NCI-H69 (cell line): Measurements from ENCODE around the gene SARDH.

ENCODE experiments used
- DNase-seq: peaks from one replicate; lab custom pipeline; 2025; lab: John Stamatoyannopoulos, UW

The SARDH gene

GRCh38 chr9:133715866-133716563 lies 22.1 kb downstream of the SARDH start:
- peak; percentile 65 for DNase-seq

DNA sequence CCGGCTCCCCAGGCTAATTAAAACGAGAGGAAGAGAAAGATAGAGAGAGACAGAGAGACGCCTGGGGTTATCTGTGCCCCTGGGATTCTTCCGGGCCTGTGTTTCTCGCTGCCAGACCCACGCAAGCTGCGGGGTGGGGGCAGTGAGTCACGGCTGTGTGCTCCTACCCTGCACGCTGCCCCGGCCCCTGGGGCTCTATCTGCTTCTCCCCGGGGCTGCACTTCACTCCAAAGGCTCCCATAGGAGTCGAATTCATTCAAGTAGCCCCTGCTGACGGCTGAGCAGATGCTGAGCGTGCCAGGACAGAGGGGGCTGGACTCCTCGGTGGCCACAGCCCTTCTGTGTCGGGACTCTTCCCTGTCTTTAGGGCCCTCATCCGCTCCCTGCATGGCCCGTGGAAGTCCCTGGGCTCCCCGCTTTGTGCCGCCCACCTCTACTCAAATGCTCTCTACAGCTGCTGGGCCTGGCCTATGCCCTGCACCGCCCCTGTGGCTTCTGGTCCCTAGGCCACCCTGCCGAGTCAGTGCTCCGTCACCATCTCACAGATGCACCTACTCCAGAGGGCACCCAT lies 22.8 kb downstream of the SARDH start:
- DNase-seq, result no peak

GRCh38 chr9:133714606-133715294 lies 23.4 kb downstream of the SARDH start:
- DNase-seq, result no peak

DNA sequence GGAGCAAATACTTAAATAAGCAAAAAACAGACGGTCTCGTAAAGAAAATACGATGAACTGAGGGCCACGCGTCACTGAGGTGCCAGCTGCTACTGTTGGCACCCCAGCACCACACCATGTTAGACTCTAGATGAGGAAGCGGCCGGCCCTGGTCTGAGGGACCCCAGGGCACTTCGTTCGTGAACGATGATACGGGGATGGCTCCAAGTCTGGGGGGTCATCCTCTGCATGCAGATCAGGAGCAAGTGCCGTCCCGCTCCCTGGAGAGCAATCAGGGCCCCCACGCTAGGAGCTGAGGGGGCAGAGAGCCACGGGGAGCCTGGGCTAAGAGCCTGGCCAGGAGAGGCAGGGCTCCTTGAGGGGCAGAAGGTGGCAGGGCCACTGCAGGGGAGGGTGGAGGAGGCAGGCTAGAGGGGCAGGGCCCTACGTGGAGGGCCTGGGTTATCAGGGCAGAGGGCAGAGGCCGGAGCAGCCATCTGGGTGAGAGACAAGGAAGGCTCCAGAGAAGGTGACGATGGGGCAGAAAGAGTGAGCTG lies 24.1 kb downstream of the SARDH start:
- DNase-seq, result no peak

DNA sequence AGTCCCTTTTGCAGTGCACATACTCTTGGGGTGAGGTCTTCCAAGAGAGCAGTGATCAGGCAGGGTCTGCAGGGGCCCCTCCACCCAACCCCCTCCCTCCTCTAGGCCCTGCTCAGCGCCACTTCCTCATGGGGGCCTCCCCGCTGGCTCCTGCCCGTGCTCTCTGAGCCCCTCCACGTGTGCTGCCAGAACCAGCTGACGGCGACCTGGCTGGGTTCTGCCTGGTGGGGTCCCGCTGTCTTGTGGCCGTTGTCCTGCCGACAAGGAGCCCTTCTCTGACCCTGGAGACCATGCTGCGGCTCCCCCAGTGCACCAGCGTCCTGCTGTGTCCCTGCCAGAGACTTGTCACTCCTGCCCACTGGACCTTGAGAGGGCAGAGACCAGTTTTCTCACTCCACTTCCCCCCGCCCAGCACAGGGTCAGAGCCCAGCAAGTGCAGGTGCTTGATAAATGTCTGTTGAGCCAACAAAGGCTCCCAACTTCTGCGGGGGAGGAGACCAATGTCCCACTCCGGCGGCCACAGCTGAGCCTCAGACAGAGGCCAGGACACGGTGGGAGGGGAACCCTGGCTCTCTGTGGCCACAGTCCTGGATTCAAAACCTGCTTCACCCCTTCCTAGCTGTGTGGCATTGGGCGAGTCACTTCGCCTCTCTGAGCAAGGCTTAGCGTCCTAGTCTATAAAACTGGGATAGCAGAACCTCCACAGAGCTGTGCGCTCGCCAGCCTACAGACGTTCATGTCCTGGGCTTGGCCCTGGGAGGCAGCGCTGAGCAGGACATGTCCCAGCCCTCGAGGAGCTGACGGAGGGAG lies 24.8 kb downstream of the SARDH start:
- DNase-seq, result no peak

DNA sequence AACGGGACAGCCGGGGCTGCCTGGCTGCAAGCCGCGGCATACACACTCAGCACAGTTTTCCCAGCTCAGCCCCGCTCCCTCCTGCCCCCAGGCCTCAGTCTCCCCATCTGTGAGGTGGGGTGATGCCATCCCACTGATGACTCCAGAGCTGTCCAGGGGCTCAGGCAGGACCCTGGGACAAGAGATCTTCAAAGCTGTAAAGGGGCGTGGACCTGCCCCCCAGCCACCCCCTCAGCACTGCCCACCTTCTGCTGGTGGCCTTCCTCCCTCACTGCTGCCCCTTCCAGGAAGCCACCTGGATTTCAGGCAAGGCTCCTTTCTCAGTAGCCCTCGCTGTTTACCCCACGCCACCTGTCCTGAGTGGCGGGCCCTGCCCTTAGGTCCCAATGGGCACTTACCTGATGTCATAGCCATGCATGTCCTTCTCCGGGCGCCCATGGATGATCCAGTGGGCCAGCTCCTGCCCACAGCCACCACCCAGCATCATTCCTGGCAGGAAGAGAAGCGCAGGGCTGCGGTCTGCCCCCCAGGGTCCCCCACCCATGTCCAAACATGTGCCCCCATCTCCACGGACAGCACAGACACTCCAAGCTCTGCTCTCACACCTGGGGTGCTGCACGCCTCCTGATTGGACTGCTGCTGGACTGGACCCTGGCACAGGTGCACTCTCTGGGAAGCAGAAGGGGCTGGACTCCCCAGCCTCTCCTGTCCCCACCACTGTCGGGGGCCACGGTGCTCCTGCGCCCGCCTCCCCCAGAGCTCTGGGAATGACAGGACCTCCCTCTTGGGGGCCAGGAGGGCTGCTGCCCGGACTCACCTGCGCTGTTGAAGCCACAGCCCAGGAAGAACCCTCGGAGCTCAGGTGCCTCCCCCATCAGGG lies 25.7 kb downstream of the SARDH start:
- DNase-seq, result no peak

- no peak for DNase-seq
Measured at GRCh38 chr9:133711428-133712220, 26.5 kb downstream of the SARDH start.

GRCh38 chr9:133710661-133711427 lies 27.3 kb downstream of the SARDH start:
- no peak for DNase-seq

DNA sequence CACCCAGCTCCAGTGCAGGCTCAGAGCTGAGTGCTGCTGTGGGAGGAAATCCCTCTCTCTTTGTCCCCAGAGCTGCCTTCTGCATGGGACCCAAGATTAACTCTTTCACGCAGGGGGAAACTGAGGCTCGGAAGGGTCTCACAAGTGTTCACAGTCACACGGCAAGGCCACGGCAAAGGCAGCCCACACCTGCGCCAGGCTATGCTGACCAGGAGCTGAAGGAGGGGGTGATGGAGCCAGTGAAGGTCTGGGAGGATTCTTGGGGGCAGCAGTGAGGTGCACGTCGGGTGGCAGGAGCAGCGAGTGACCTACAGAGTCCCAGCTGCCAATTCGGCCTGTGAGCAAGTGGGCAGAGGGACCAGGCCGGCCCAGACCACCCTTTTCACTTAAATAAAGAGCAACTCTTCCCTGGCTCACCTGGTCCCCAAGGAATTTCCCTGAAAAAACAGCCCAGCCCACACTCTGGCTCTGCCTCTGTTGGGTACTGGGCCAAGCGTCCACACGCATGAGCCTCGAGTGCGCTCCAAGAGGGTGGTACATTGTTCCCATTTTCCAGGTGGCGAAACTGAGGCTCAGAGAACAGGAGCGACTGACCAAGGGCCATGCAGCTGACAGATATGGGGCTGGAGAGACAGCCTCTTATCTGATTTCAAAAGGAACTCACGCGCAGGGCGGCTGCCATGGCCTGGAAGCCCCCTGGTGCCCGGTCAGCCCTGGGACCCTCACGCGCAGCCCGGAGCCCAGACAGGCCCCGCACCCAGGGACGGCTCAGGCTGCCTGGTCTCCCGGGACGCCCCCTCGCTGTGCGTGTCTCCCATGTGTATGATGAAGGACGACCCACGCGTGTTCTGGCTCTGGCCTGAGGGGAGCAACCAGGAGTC lies 28.2 kb downstream of the SARDH start:
- no peak for DNase-seq

DNA sequence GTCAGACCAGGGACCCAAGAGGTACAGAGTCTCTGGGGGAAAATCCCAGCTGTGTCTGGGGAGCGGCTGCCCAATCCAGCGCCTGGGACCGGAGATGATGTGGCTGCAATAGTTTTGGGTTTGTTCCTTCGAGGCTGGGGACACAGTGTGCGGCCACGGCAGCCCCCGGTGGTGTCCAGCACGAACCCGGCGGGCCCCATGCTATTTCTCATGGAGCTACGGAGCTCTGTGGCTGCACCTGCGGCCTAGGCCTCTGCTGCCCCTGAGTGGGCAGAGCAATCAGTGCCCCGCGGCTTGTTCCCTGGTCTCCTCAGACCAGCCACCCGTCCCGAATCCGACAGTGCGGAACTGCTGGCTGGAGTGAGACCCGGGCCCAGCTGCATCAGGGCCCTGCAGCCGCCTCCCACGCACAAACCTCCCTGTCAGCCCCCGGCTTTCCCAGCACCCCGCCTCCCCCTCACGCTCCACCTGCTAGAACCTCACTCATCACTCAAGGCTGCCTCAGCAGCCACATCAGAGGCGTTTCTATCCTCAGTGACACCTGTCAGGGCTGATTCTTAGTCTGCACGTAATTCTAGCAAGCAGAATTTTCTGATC lies 29.0 kb downstream of the SARDH start:
- peak; percentile 45 for DNase-seq

DNA sequence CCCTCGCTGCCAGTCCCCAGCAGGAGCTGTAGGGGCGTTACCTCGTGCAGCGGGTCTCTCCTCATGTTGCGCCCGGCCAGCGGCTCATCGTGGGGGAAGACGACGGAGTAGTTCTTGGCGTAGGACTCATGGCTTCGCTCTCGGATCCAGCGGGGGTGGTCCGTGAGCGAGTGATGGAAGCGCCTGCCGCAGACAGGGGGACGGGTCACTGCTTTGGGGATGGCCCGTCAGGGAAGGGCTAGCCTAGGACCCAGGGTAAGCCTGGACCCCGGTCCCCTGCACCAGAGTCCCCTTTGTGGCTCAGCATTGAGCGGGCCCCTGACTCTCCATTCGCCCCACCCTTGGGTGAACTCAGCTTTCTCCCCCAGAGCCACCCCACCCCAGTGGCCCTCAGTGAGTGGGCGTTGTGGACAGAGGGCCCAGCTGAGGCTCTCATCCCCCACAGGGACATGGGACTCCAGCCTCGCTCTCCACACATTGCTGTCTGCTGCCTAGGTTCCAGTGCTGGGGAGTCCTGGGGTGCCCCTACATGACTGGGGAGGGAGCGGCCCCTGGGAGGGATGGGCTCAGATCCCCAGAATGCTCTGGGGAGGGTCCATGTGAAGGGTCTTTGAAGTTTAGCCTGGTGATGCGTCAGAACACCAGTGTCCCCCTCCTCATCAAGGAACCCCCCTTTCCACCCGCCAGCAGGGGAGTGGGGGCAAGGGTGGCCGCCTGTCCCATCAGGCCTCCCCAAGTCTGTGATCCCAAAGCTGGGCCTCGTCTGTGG lies 29.7 kb downstream of the SARDH start:
- DNase-seq, result no peak

DNA sequence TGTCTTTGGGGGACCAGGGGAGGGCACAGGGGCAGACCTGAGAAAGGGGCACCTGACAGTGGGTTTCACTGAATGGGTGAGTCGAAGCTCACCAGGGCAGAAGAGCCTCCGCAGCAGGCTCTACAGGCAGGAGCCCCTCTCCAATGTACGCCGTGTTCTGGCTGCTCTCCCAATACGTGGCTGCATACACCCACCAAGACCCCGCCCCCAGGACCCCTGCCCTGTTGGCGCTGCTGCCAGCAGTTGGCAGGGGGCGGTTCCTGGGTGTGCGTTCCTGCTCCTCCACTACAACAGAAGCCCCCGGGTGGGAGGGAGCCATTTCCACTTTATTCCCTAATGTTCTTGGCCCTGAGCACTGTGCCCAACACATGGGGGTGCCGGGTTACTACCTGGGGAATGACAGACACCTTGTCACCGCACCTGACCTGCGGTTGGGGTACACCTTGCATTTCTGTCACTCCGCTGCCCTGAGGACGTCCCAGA lies 30.3 kb downstream of the SARDH start:
- peak; percentile 78 for DNase-seq

DNA sequence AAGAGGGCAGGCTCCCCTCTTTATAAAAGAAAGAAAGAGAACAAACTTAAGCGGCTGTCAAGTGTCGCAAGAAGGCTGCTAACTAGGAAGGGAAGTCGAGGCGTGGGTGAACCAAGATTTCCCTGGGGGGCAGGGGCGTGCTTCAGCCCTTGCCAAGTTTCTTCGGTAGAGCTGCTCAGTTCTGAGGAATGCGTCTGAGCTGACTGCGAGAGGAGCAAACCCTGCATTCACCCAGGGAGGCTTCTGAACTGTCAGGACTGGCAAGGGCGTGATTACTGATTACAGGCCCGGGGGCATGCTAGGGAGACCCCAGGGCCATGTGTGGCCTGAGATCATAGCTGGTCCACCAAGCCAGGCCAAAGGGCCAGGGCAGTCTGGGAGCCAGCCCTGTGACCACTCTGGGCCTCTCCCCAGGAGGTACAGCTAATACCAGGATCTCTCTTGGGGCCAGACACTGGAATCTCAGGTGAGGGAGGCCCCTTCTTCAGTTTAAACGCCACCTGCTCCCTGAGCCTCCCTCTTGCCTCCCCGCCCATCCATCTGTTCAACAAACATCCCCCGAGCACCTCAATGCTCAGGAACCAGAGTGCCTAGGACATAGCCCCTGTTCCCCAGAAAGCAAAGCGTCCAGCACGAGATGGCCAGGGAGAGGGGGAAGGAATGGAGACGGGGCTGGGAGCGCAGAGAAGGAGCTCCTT lies 30.9 kb downstream of the SARDH start:
- DNase-seq, result peak; percentile 91

- DNase-seq, result no peak
Measured at GRCh38 chr9:133706307-133707050, 31.7 kb downstream of the SARDH start.

DNA sequence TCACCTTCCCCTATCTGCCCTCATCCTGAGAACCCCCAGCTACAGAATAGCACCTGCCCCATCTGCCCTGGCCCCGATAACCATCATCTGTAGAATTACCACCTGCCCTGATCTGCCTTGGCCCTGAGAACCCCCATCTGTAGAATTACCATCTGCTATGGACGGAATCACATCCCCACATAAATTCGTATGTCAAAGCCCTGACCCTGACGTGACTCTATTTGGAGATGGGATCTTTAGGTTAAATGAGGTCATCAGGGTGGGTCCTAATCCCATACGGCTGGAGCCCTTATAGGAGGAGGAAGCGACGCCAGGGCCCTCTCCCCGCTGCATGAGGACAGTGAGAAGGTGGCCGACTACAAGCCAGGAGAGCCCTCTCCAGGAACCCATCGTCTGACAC lies 32.6 kb downstream of the SARDH start:
- no peak for DNase-seq

DNA sequence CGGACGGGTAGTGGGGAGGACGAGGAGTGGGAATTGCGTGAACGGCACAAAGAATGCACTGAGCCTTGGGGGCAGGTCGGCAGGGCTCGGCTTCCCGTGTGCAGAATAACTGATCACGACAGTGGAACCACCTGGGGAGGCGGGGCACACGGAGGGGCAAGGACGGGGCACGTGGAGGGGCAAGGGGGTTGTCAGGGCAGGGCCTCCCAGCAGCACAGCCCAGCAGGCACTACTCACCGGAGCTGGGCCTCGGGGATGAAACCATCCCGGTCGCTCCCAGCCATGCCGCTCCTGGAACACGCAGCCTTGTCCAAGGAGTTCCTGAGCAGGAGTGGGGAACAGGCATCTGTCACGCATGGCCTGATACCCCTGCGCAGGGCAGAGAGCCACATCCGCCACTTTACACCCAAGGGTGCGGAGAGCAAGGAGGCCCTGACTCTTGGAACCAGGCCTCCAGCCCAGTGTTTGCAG lies 33.4 kb downstream of the SARDH start:
- DNase-seq, result no peak
